ENCODE data around the gene ACY1.
A peak's percentile ranks its signal among the peaks of the same experiment; 100 is the strongest.

ACY1 gene

GRCh38 chr3:52004163-52004787 lies 20.9 kb downstream of the ACY1 start:
- TF ChIP-seq ZFX (IDR thresholded peaks at IDR 0.05) (no peak), CTCF (conservative IDR thresholded peaks at IDR 0.05) (no peak)
- no peak overlapping the region for H3K27ac ChIP-seq

GRCh38 chr3:52004906-52005395 lies 21.6 kb downstream of the ACY1 start:
- no peak for TF ChIP-seq ZFX (IDR thresholded peaks at IDR 0.05)
- no peak for TF ChIP-seq CTCF (conservative IDR thresholded peaks at IDR 0.05)
- H3K27ac ChIP-seq, result peak overlapping the region; percentile 23

GRCh38 chr3:52005571-52005986 lies 22.2 kb downstream of the ACY1 start:
- peak overlapping the region; percentile 23 for H3K27ac ChIP-seq

GRCh38 chr3:52006017-52006819 lies 22.9 kb downstream of the ACY1 start:
- H3K27ac ChIP-seq, result peak overlapping the region; percentile 23
- TF ChIP-seq CTCF (conservative IDR thresholded peaks at IDR 0.05) (no peak), ZFX (IDR thresholded peaks at IDR 0.05) (no peak)

More at GRCh38 chr3:52005571-52005986, 22.2 kb downstream of the ACY1 start:
- TF ChIP-seq ZFX (IDR thresholded peaks at IDR 0.05), result no peak

- no peak overlapping the region for H3K27ac ChIP-seq
- TF ChIP-seq ZFX (IDR thresholded peaks at IDR 0.05) (no peak), CTCF (conservative IDR thresholded peaks at IDR 0.05) (no peak)
Measured at GRCh38 chr3:52006820-52007133, 23.4 kb downstream of the ACY1 start.

- TF ChIP-seq CTCF (conservative IDR thresholded peaks at IDR 0.05) (no peak), ZFX (IDR thresholded peaks at IDR 0.05) (no peak)
- H3K27ac ChIP-seq, result no peak overlapping the region
Measured at GRCh38 chr3:52007291-52007690, 24.0 kb downstream of the ACY1 start.

- TF ChIP-seq ZFX (IDR thresholded peaks at IDR 0.05) (no peak), CTCF (conservative IDR thresholded peaks at IDR 0.05) (no peak)
- H3K27ac ChIP-seq, result no peak overlapping the region
Measured at GRCh38 chr3:52010431-52010830, 27.1 kb downstream of the ACY1 start.

All from C4-2B (cell line).